Measurements from ENCODE around the gene ZNF613.
"Not testable (repeated sequence)": the region's sequence is repeated elsewhere in the genome, so short reads cannot be mapped to it uniquely, and the experiment has no call there.

The ZNF613 gene

GRCh38 chr19:51904331-51905165, 22.7 kb upstream of the ZNF613 start, which contains the start of gene ZNF649:
ZNF649 (minus strand) TSS chr19:51905017; CDS start chr19:51900107, 4,910 bp downstream.
- no peak for TF ChIP-seq Cebpa-rat (IDR thresholded peaks at IDR 0.05)
- peaks cover 11% of the 10 kb centered on the region; the same call in 1 of the 2 replicates for H3K4me1 ChIP-seq
- peaks cover 79% of the 10 kb centered on the region for H3K9me3 ChIP-seq
- no peaks in the 10 kb centered on the region for H4K20me1 ChIP-seq
- peaks cover 41% of the 10 kb centered on the region for H3K36me3 ChIP-seq
- peak within 1 kb of the TSS; percentile 89 for H3K4me3 ChIP-seq
- peak within 1 kb of the TSS; percentile 88 for H3K4me2 ChIP-seq
- no peaks in the 10 kb centered on the region for H3K27me3 ChIP-seq
- peak within 1 kb of the TSS; percentile 93 for H3K9ac ChIP-seq
- peak within 1 kb of the TSS; percentile 89 for H3K27ac ChIP-seq

DNA sequence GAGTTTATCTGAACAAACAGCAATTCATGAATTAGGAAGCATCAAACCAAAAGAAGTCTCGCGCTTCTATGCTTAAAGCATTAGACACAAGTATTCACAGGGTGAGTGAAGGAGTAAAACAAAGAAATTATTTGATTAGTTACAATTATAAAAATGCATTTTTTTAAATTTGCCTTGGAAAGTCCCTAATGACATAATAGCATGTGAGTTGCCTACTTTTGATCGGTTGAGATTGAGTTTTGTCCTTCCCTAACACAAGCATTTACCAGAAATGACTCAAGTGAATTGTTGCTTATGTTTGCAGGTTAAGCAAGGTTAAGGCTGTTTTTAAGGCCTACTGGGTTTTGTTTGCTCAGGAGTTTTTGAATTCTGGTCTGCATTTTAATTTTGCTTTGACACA, 22.1 kb upstream of the ZNF613 start:
- H3K4me2 ChIP-seq = no peak overlapping the region
- H3K27ac ChIP-seq = no peak overlapping the region
- H4K20me1 ChIP-seq = no peaks in the 10 kb centered on the region
- H3K4me3 ChIP-seq = 0 out of 2 replicates have a peak overlapping the region, but pooled peaks have one; percentile 89
- TF ChIP-seq Cebpa-rat (IDR thresholded peaks at IDR 0.05) = no peak
- peaks cover 79% of the 10 kb centered on the region for H3K9me3 ChIP-seq
- no peak overlapping the region for H3K9ac ChIP-seq
- H3K27me3 ChIP-seq = no peaks in the 10 kb centered on the region
- H3K36me3 ChIP-seq = peaks cover 34% of the 10 kb centered on the region
- H3K4me1 ChIP-seq = peaks cover 11% of the 10 kb centered on the region; the same call in 1 of the 2 replicates

DNA sequence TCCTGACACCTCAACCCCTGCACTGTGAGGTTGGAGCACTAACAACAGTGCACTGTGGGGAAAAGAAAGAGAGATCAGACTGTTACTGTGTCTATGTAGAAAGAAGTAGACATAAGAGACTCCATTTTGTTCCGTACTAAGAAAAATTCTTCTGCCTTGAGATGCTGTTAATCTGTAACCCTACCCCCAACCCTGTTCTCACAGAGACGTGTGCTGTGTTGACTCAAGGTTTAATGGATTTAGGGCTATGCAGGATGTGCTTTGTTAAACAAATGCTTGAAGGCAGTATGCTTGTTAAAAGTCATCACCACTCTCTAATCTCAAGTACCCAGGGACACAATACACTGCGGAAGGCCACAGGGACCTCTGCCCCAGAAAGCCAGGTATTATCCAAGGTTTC, 21.6 kb upstream of the ZNF613 start:
- H3K27ac ChIP-seq = not testable (repeated sequence)
- peaks cover 11% of the 10 kb centered on the region; the same call in 1 of the 2 replicates for H3K4me1 ChIP-seq

DNA sequence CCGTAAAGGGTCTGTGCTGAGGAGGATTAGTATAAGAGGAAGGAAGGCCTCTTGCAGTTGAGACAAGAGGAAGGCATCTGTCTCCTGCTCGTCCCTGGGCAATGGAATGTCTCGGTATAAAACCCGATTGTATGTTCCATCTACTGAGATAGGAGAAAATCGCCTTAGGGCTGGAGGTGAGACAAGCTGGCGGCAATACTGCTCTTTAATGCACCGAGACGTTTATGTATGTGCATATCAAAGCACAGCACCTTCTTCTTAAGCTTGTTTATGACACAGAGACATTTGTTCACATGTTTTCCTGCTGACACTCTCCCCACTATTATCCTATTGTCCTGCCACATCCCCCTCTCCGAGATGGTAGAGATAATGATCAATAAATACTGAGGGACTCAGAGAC, 21.2 kb upstream of the ZNF613 start:
- not testable (repeated sequence) for H4K20me1 ChIP-seq, H3K27me3 ChIP-seq, H3K4me3 ChIP-seq, H3K9ac ChIP-seq, H3K4me2 ChIP-seq, H3K27ac ChIP-seq
- Histone ChIP-seq H3K36me3 (peaks cover 25% of the 10 kb centered on the region), H3K4me1 (peaks cover 11% of the 10 kb centered on the region; the same call in 1 of the 2 replicates), H3K9me3 (peaks cover 78% of the 10 kb centered on the region)

More for the DNA sequence above, 21.6 kb upstream of the ZNF613 start:
- H3K4me2 ChIP-seq, H3K9ac ChIP-seq, H3K27me3 ChIP-seq, H4K20me1 ChIP-seq, H3K4me3 ChIP-seq: not testable (repeated sequence)
- peaks cover 78% of the 10 kb centered on the region for H3K9me3 ChIP-seq
- H3K36me3 ChIP-seq = peaks cover 30% of the 10 kb centered on the region

- H3K9ac ChIP-seq, H3K36me3 ChIP-seq, H3K4me3 ChIP-seq, H3K4me2 ChIP-seq, H4K20me1 ChIP-seq, H3K27ac ChIP-seq, H3K27me3 ChIP-seq: not testable (repeated sequence)
- Histone ChIP-seq H3K9me3 (peaks cover 78% of the 10 kb centered on the region), H3K4me1 (peaks cover 10% of the 10 kb centered on the region; the same call in 1 of the 2 replicates)
Observed at GRCh38 chr19:51907981-51908380, 19.3 kb upstream of the ZNF613 start.

DNA sequence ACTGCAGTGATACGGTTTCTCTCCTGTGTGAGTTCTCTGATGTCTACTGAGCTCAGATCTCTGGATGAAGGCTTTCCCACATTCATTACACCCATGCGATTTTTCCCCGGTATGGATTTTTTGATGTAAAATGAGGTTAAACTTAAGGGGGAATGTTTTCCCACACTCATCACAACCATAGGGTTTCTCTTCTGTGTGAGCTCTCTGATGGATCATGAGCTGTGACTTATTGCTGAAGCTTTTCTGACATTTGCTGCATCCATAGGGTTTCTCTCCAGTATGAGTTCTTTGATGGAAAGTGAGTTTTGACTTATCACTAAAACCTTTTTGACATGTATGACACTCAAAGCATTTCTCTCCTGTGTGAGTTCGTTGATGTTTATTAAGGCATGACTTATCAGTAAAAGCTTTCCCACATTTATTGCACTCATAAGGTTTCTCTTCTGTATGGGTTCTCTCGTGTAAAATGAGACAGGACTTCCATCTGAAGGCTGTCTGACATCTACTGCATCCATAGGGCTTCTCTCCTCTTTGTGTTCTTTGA, 11.9 kb upstream of the ZNF613 start:
- Histone ChIP-seq H3K27ac (no peak overlapping the region), H3K9ac (no peak overlapping the region), H3K9me3 (peaks cover 99% of the 10 kb centered on the region), H4K20me1 (no peaks in the 10 kb centered on the region), H3K4me3 (peak overlapping the region; percentile 27; the same call in 1 of the 2 replicates), H3K36me3 (no peaks in the 10 kb centered on the region), H3K27me3 (no peaks in the 10 kb centered on the region), H3K4me2 (no peak overlapping the region), H3K4me1 (peaks cover 5% of the 10 kb centered on the region; the same call in 1 of the 2 replicates)
- TF ChIP-seq Cebpa-rat (IDR thresholded peaks at IDR 0.05) = no peak

- peaks cover 100% of the 10 kb centered on the region for H3K9me3 ChIP-seq
- no peak overlapping the region for H3K9ac ChIP-seq
- H4K20me1 ChIP-seq = no peaks in the 10 kb centered on the region
- peaks cover 5% of the 10 kb centered on the region; the same call in 1 of the 2 replicates for H3K4me1 ChIP-seq
- H3K27ac ChIP-seq = no peak overlapping the region
- H3K4me3 ChIP-seq = no peak overlapping the region
- H3K4me2 ChIP-seq = no peak overlapping the region; the same call in 1 of the 2 replicates
- TF ChIP-seq Cebpa-rat (IDR thresholded peaks at IDR 0.05) = no peak
- H3K27me3 ChIP-seq = no peaks in the 10 kb centered on the region
- no peaks in the 10 kb centered on the region for H3K36me3 ChIP-seq
Observed at GRCh38 chr19:51916167-51916566, 11.1 kb upstream of the ZNF613 start.

DNA sequence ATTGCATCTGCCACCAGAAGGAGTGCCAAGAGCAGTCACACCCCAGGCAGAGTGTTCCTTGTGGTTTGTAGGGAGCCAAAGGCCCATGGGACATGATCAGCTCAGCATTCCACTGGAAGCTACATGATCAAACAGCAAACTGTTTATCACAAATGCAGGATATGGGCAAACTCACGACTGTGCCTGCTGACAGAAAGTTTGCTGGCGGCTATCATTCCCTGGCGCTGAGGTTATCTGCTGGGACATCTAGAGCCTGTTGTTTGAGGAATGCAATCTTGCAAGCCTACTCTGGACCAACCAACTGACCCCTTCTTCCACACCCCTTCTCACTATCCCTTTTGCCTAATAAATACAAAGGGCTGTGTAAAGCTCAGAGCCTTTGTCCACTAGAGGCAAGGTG, 7.7 kb upstream of the ZNF613 start:
- Histone ChIP-seq H3K9me3 (peaks cover 100% of the 10 kb centered on the region), H3K36me3 (no peaks in the 10 kb centered on the region; the same call in 1 of the 2 replicates), H4K20me1 (no peaks in the 10 kb centered on the region), H3K4me2 (no peak overlapping the region), H3K27me3 (no peaks in the 10 kb centered on the region), H3K9ac (no peak overlapping the region), H3K4me1 (peaks cover 5% of the 10 kb centered on the region; the same call in 1 of the 2 replicates), H3K27ac (no peak overlapping the region), H3K4me3 (no peak overlapping the region)
- TF ChIP-seq Cebpa-rat (IDR thresholded peaks at IDR 0.05) = no peak

DNA sequence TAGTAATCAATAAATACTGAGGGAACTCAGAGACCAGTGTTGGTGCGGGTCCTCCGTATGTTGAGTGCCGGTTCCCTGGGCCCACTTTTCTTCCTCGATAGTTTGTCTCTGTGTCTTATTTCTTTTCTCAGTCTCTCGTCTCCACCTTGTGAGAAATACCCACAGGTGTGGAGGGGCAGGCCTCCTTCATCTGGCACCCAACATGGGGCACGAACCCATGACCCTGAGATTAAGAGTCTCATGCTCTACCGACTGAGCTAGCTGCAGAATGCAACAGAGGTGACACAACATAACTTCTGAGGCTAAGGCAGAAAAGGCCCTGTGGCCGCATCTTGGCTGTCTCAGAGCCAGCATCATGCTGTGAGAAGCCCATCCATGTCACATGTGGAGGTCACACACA, 5.3 kb upstream of the ZNF613 start:
- Histone ChIP-seq H3K36me3 (no peaks in the 10 kb centered on the region; the same call in 1 of the 2 replicates), H3K4me1 (no peaks in the 10 kb centered on the region), H3K9ac (no peak overlapping the region), H3K4me3 (peak overlapping the region; percentile 38; the same call in 1 of the 2 replicates), H3K27me3 (no peaks in the 10 kb centered on the region), H4K20me1 (no peaks in the 10 kb centered on the region), H3K4me2 (no peak overlapping the region), H3K9me3 (peaks cover 95% of the 10 kb centered on the region), H3K27ac (no peak overlapping the region)
- TF ChIP-seq Cebpa-rat (IDR thresholded peaks at IDR 0.05) = no peak

GRCh38 chr19:51926426-51926783, 867 bp upstream of the ZNF613 start:
- TF ChIP-seq Cebpa-rat (IDR thresholded peaks at IDR 0.05) = no peak
- Histone ChIP-seq H3K4me1 (peaks cover 10% of the 10 kb centered on the region), H4K20me1 (no peaks in the 10 kb centered on the region), H3K9ac (peak overlapping the region; percentile 86; the same call in 1 of the 2 replicates), H3K27ac (peak overlapping the region; percentile 91), H3K4me3 (peak overlapping the region; percentile 86), H3K27me3 (no peaks in the 10 kb centered on the region), H3K4me2 (peak overlapping the region; percentile 88), H3K36me3 (peaks cover 17% of the 10 kb centered on the region), H3K9me3 (peaks cover 63% of the 10 kb centered on the region)

Measured in BLaER1 (cell line).